Skeletal muscle satellite cell (primary cell): ENCODE data around the gene ISG20.
A peak's percentile ranks its signal among the peaks of the same experiment; 100 is the strongest.
"Not testable (repeated sequence)": the region's sequence is repeated elsewhere in the genome, so short reads cannot be mapped to it uniquely, and the experiment has no call there.

Experiments
- H3K27me3 ChIP-seq: 2 replicates; pipeline ENCODE4 v1.7.0; 2013; ENCODE audit warnings: low read length; ENCODE audit not compliant: control insufficient read depth, insufficient read depth
- H3K36me3 ChIP-seq: 2 replicates; pipeline ENCODE4 v1.7.0; 2013; ENCODE audit warnings: mild to moderate bottlenecking, control low read depth, low read length; ENCODE audit not compliant: insufficient read depth
- H3K4me1 ChIP-seq: 2 replicates; pipeline ENCODE4 v1.7.0; 2013; ENCODE audit warnings: low read length; ENCODE audit not compliant: control insufficient read depth, insufficient read depth
- H3K4me2 ChIP-seq: 2 replicates; pipeline ENCODE4 v1.7.0; 2013; ENCODE audit warnings: mild to moderate bottlenecking, low read length
- H3K4me3 ChIP-seq: 2 replicates; pipeline ENCODE4 v1.7.0; 2013; ENCODE audit warnings: low read length
- H3K9ac ChIP-seq: 2 replicates; pipeline ENCODE4 v1.7.0; 2013; ENCODE audit warnings: mild to moderate bottlenecking, low read depth, low read length, moderate library complexity
- H3K9me3 ChIP-seq: replicated peaks from 2 replicates; pipeline ENCODE4 v1.7.0; 2013; ENCODE audit warnings: mild to moderate bottlenecking, control low read depth, low read length

ISG20 gene

GRCh38 chr15:88642514-88642913, 3.7 kb downstream of the ISG20 start:
- not testable (repeated sequence) for H3K9me3 ChIP-seq, H3K4me3 ChIP-seq, H3K27me3 ChIP-seq, H3K9ac ChIP-seq, H3K4me2 ChIP-seq, H3K36me3 ChIP-seq
- peaks cover 17% of the 10 kb centered on the region for H3K4me1 ChIP-seq

- H3K4me3 ChIP-seq, result no peak overlapping the region
- no peak overlapping the region for H3K4me2 ChIP-seq
- H3K4me1 ChIP-seq, result peaks cover 13% of the 10 kb centered on the region
- H3K9ac ChIP-seq, result no peak overlapping the region
- H3K9me3 ChIP-seq, result no peaks in the 10 kb centered on the region
- H3K27me3 ChIP-seq, result no peaks in the 10 kb centered on the region
- H3K36me3 ChIP-seq, result no peaks in the 10 kb centered on the region
Measured at GRCh38 chr15:88644741-88645140, 5.9 kb downstream of the ISG20 start.

GRCh38 chr15:88645171-88646087, 6.6 kb downstream of the ISG20 start:
- Histone ChIP-seq H3K4me2 (no peak overlapping the region), H3K27me3 (no peaks in the 10 kb centered on the region), H3K4me3 (no peak overlapping the region), H3K9ac (no peak overlapping the region), H3K4me1 (peaks cover 16% of the 10 kb centered on the region), H3K9me3 (no peaks in the 10 kb centered on the region), H3K36me3 (no peaks in the 10 kb centered on the region)

- no peaks in the 10 kb centered on the region for H3K36me3 ChIP-seq
- H3K4me2 ChIP-seq, result no peak overlapping the region
- peaks cover 16% of the 10 kb centered on the region for H3K4me1 ChIP-seq
- H3K27me3 ChIP-seq, result no peaks in the 10 kb centered on the region
- H3K4me3 ChIP-seq, result no peak overlapping the region
- H3K9ac ChIP-seq, result no peak overlapping the region
- no peaks in the 10 kb centered on the region for H3K9me3 ChIP-seq
Measured at GRCh38 chr15:88646088-88646405, 7.2 kb downstream of the ISG20 start.

- Histone ChIP-seq H3K4me2 (no peak overlapping the region), H3K36me3 (no peaks in the 10 kb centered on the region), H3K9me3 (no peaks in the 10 kb centered on the region), H3K4me1 (peaks cover 16% of the 10 kb centered on the region), H3K9ac (no peak overlapping the region), H3K4me3 (no peak overlapping the region), H3K27me3 (no peaks in the 10 kb centered on the region)
Measured at GRCh38 chr15:88646951-88647350, 8.1 kb downstream of the ISG20 start.

GRCh38 chr15:88647351-88648105, 8.7 kb downstream of the ISG20 start:
- no peaks in the 10 kb centered on the region for H3K27me3 ChIP-seq
- H3K4me1 ChIP-seq, result peaks cover 16% of the 10 kb centered on the region
- H3K9ac ChIP-seq, result no peak overlapping the region
- no peaks in the 10 kb centered on the region for H3K9me3 ChIP-seq
- no peak overlapping the region for H3K4me3 ChIP-seq
- H3K4me2 ChIP-seq, result no peak overlapping the region
- no peaks in the 10 kb centered on the region for H3K36me3 ChIP-seq

- no peaks in the 10 kb centered on the region for H3K36me3 ChIP-seq
- H3K4me1 ChIP-seq, result peaks cover 16% of the 10 kb centered on the region
- H3K4me3 ChIP-seq, result no peak overlapping the region
- H3K4me2 ChIP-seq, result peak overlapping the region; percentile 22
- no peaks in the 10 kb centered on the region for H3K27me3 ChIP-seq
- peak overlapping the region; percentile 50 for H3K9ac ChIP-seq
- no peaks in the 10 kb centered on the region for H3K9me3 ChIP-seq
Measured at GRCh38 chr15:88648357-88649214, 9.8 kb downstream of the ISG20 start.

GRCh38 chr15:88649286-88649733, 10.5 kb downstream of the ISG20 start:
- Histone ChIP-seq H3K4me3 (no peak overlapping the region), H3K27me3 (no peaks in the 10 kb centered on the region), H3K36me3 (no peaks in the 10 kb centered on the region), H3K9me3 (no peaks in the 10 kb centered on the region), H3K4me2 (peak overlapping the region; percentile 22), H3K4me1 (peaks cover 16% of the 10 kb centered on the region), H3K9ac (peak overlapping the region; percentile 50)

- H3K9me3 ChIP-seq, result no peaks in the 10 kb centered on the region
- peak overlapping the region; percentile 22 for H3K4me2 ChIP-seq
- no peaks in the 10 kb centered on the region for H3K27me3 ChIP-seq
- peaks cover 16% of the 10 kb centered on the region for H3K4me1 ChIP-seq
- H3K36me3 ChIP-seq, result no peaks in the 10 kb centered on the region
- no peak overlapping the region for H3K4me3 ChIP-seq
- H3K9ac ChIP-seq, result peak overlapping the region; percentile 50
Measured at GRCh38 chr15:88649753-88650551, 11.1 kb downstream of the ISG20 start.

- H3K4me2 ChIP-seq, result no peak overlapping the region
- H3K27me3 ChIP-seq, result no peaks in the 10 kb centered on the region
- H3K9me3 ChIP-seq, result no peaks in the 10 kb centered on the region
- H3K36me3 ChIP-seq, result no peaks in the 10 kb centered on the region
- H3K4me3 ChIP-seq, result no peak overlapping the region
- peaks cover 16% of the 10 kb centered on the region for H3K4me1 ChIP-seq
- H3K9ac ChIP-seq, result no peak overlapping the region
Measured at GRCh38 chr15:88650556-88650955, 11.7 kb downstream of the ISG20 start.
